GM21576 (cell line): ENCODE data around the gene UCHL5.
"Not testable (repeated sequence)": the region's sequence is repeated elsewhere in the genome, so short reads cannot be mapped to it uniquely, and the experiment has no call there.

Source experiments
- ATAC-seq: cut with Tn5 transposase; IDR thresholded peaks from one replicate; pipeline ENCODE4 v1.9.1; 2021; ENCODE audit warnings: mild to moderate bottlenecking, moderate library complexity; ENCODE audit not compliant: unreplicated experiment

Gene UCHL5

GRCh38 chr1:193014400-193014799, 44.8 kb downstream of the UCHL5 start:
- ATAC-seq, result no peak

GRCh38 chr1:193013707-193014106, 45.5 kb downstream of the UCHL5 start:
- ATAC-seq, result no peak

- no peak for ATAC-seq
Observed at GRCh38 chr1:193013005-193013404, 46.2 kb downstream of the UCHL5 start.

GRCh38 chr1:193011406-193011805, 47.8 kb downstream of the UCHL5 start:
- no peak for ATAC-seq

- no peak for ATAC-seq
Observed at GRCh38 chr1:193009501-193009900, 49.7 kb downstream of the UCHL5 start.

- no peak for ATAC-seq
Observed at GRCh38 chr1:193005785-193006184, 53.4 kb downstream of the UCHL5 start.

GRCh38 chr1:192998536-192998935, 60.6 kb downstream of the UCHL5 start:
- no peak for ATAC-seq

GRCh38 chr1:192994141-192994540, 65.0 kb downstream of the UCHL5 start:
- no peak for ATAC-seq

GRCh38 chr1:192993426-192994085, 65.6 kb downstream of the UCHL5 start:
- no peak for ATAC-seq

- ATAC-seq, result not testable (repeated sequence)
Observed at GRCh38 chr1:192986748-192987334, 72.3 kb downstream of the UCHL5 start.

- no peak for ATAC-seq
Observed at GRCh38 chr1:192986110-192986747, 72.9 kb downstream of the UCHL5 start.

GRCh38 chr1:192984080-192984479, 75.1 kb downstream of the UCHL5 start:
- no peak for ATAC-seq

GRCh38 chr1:192983349-192983980, 75.7 kb downstream of the UCHL5 start:
- peak; percentile 88 for ATAC-seq

- no peak for ATAC-seq
Observed at GRCh38 chr1:192980856-192981255, 78.3 kb downstream of the UCHL5 start.

- ATAC-seq, result not testable (repeated sequence)
Observed at GRCh38 chr1:192980334-192980733, 78.8 kb downstream of the UCHL5 start.

- ATAC-seq, result no peak
Observed at GRCh38 chr1:192979542-192979941, 79.6 kb downstream of the UCHL5 start.

- ATAC-seq, result no peak
Observed at GRCh38 chr1:192978195-192978710, 80.9 kb downstream of the UCHL5 start.

GRCh38 chr1:192977089-192977706, 82.0 kb downstream of the UCHL5 start:
- no peak for ATAC-seq

GRCh38 chr1:192976576-192976975, 82.6 kb downstream of the UCHL5 start:
- ATAC-seq, result no peak

- no peak for ATAC-seq
Observed at GRCh38 chr1:192974701-192975100, 84.5 kb downstream of the UCHL5 start.

- ATAC-seq, result no peak
Observed at GRCh38 chr1:192973988-192974387, 85.2 kb downstream of the UCHL5 start.
